Sigmoid colon (tissue), 4 donors: ENCODE results near the gene IL17C.
"Not testable (repeated sequence)": the region's sequence is repeated elsewhere in the genome, so short reads cannot be mapped to it uniquely, and the experiment has no call there.

Experiments used
- EP300 ChIP-seq, 4 donors: sonication (generic); formaldehyde crosslinking; IDR thresholded peaks; one replicate each; pipeline ENCODE4 v1.6.1; 2017; ENCODE audit warnings: antibody characterized with exemption in 4 of 4
- POLR2A ChIP-seq, 2 donors: fragments of 450-650 bp; IDR thresholded peaks; one replicate each; pipeline ENCODE4 v1.6.1; 2016; ENCODE audit warnings: antibody characterized with exemption in 2 of 2, mild to moderate bottlenecking in 2 of 2, moderate library complexity in 2 of 2
- TF ChIP-seq, protein P1 (sequence below), 4 experiments: fragments of 450-650 bp in 3 of 4; fragments of 200-600 bp in 1 of 4; IDR thresholded peaks; one replicate each; pipeline ENCODE4 v1.5.1; 2016 to 2019; ENCODE audit warnings: antibody characterized with exemption in 4 of 4, mild to moderate bottlenecking in 3 of 4, moderate library complexity in 2 of 4

DNA sequence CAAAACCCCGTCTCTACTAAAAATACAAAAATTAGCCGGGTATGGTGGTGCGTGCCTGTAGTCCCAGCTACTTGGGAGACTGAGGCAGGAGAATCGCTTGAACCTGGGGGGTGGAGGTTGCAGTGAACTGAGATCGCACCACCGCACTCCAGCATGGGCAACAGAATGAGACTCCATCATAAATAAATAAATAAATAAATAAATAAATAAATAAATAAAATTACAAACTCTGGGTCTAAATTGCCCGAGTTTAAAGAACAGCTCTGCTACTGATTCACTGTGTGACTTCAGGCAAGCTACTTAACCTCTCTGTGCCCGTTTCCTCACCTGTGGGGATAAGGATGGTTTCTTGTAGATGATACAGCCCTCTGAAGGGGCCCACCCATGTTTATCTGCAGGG, 31.1 kb downstream of the IL17C start:
- not testable (repeated sequence) for TF ChIP-seq POLR2A, EP300 (IDR thresholded peaks at IDR 0.05)
- TF ChIP-seq, protein P1, sequence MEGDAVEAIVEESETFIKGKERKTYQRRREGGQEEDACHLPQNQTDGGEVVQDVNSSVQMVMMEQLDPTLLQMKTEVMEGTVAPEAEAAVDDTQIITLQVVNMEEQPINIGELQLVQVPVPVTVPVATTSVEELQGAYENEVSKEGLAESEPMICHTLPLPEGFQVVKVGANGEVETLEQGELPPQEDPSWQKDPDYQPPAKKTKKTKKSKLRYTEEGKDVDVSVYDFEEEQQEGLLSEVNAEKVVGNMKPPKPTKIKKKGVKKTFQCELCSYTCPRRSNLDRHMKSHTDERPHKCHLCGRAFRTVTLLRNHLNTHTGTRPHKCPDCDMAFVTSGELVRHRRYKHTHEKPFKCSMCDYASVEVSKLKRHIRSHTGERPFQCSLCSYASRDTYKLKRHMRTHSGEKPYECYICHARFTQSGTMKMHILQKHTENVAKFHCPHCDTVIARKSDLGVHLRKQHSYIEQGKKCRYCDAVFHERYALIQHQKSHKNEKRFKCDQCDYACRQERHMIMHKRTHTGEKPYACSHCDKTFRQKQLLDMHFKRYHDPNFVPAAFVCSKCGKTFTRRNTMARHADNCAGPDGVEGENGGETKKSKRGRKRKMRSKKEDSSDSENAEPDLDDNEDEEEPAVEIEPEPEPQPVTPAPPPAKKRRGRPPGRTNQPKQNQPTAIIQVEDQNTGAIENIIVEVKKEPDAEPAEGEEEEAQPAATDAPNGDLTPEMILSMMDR (IDR thresholded peaks at IDR 0.05): not testable (repeated sequence)
